GM06990 (cell line): Measurements from ENCODE around the gene DIAPH3.

Experiments used
- DNase-seq: peaks from one replicate; pipeline ENCODE4 v3.0.0-alpha.2; 2011; ENCODE audit not compliant: insufficient read length; ENCODE audit errors: extremely low read depth
- H3K27me3 ChIP-seq: replicated peaks from 2 replicates; pipeline ENCODE4 v1.6.0; 2011; ENCODE audit warnings: low read length; ENCODE audit not compliant: control insufficient read depth, insufficient read depth
- H3K36me3 ChIP-seq: 2 replicates; pipeline ENCODE4 v1.5.1; 2011; ENCODE audit warnings: low read length; ENCODE audit not compliant: control insufficient read depth, insufficient read depth
- H3K4me3 ChIP-seq: replicated peaks from 2 replicates; pipeline ENCODE4 v1.5.1; 2011; ENCODE audit warnings: low read depth, mild to moderate bottlenecking, control low read depth, low read length
- TF ChIP-seq, protein P1 (sequence below): IDR thresholded peaks from 2 replicates; pipeline ENCODE4 v1.5.1; 2011; ENCODE audit warnings: low read length, control low read depth, mild to moderate bottlenecking, inconsistent platforms; ENCODE audit not compliant: insufficient read depth, poor library complexity, severe bottlenecking

DIAPH3 gene

DNA sequence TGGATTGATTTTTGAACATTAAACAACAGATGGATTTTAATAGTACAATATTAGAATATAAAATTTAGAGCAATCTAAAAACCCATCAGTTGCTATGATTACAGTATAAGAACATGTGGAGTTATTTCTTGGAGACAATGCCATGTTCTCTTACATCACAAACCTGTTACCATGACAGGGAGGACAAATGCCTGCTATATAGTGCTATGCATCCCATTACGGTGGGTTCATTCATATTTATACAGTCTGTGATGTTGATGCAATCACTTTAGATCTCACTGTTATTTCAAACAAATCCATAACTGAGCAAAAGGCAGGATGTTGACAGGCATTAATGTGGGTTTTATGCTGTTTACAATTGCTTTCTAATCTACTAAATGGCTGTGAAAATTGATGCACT, 467.5 kb downstream of the DIAPH3 start:
- TF ChIP-seq, protein P1, sequence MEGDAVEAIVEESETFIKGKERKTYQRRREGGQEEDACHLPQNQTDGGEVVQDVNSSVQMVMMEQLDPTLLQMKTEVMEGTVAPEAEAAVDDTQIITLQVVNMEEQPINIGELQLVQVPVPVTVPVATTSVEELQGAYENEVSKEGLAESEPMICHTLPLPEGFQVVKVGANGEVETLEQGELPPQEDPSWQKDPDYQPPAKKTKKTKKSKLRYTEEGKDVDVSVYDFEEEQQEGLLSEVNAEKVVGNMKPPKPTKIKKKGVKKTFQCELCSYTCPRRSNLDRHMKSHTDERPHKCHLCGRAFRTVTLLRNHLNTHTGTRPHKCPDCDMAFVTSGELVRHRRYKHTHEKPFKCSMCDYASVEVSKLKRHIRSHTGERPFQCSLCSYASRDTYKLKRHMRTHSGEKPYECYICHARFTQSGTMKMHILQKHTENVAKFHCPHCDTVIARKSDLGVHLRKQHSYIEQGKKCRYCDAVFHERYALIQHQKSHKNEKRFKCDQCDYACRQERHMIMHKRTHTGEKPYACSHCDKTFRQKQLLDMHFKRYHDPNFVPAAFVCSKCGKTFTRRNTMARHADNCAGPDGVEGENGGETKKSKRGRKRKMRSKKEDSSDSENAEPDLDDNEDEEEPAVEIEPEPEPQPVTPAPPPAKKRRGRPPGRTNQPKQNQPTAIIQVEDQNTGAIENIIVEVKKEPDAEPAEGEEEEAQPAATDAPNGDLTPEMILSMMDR, result no peak
- Histone ChIP-seq H3K27me3 (no peaks in the 10 kb centered on the region), H3K36me3 (no peaks in the 10 kb centered on the region), H3K4me3 (no peak overlapping the region)
- no peak for DNase-seq

DNA sequence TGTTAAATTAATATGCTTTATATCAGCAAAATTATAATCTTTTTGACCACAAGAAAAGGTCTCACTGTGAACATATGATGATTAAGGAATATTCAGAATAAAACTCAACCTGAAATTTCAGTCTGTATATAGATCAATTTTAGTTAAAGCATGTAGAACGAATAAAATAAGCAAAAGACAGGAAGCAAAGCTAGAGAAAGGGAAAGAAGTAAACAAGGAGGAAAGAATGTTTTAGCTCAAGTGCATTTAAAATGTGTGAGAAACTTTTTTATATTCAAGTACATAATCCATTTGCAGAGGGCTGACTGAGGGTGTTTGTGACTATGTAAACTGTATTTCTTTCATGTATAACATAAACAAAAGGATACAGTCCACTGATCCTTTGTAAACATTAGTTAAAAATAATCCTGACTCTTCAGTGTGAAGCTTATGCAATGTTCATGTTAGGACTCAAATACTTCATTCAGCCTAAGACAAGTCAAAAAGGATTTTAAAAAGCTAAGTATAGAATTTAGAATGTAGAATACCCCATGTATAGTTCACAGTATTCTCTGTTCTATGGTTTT, 472.1 kb downstream of the DIAPH3 start:
- DNase-seq, result no peak
- TF ChIP-seq, protein P1, result no peak
- Histone ChIP-seq H3K4me3 (no peak overlapping the region), H3K27me3 (no peaks in the 10 kb centered on the region), H3K36me3 (no peaks in the 10 kb centered on the region)

DNA sequence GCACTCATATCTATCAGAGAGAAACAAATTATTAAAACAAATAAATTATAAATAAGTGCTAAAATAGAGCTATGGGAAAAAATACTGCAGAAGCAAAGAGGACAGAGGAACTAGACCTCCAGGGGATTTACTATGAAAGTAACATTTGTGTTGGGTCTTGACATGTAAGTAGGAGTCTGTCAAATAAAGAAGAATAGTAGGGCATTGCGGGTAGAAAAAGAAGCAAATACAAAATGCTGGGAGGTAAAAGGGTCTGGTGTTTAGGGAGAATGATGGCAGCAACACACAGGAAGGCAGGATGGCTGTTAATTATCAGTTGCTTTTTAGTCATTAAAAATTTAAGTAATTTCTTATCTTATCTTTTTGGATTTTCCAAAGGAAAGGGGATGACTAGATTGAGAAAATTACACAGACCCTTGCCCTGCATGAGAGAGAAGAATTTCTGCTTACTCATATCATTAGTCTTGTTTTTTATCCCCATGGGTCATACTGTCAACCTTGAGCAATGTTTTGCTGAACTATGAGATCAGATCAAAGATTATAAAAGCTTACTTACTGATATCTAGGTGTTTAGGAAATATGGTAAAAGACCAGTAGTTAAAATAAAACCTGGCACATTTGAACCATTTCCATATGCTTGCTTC, 472.7 kb downstream of the DIAPH3 start:
- Histone ChIP-seq H3K4me3 (no peak overlapping the region), H3K27me3 (no peaks in the 10 kb centered on the region), H3K36me3 (no peaks in the 10 kb centered on the region)
- no peak for DNase-seq
- TF ChIP-seq, protein P1, result no peak

DNA sequence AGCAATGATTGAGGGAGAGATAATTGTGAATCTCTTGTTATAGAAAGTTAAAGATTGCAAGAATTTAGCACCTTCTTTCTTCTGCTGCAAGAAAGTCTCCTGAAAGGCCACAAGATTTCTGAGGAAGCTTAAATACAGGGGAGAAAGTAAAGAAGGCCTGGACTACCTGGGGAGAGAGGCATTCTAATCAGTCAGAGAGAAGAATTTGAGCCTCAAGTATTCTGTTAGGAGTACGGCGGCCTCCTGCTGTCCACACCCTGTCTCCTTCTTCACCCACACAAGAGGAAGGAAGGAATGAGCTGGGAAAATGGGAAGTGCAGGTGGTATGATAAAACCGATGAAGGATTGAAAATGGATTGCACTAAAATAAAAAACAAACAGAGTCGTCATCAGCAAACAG, 474.7 kb downstream of the DIAPH3 start:
- TF ChIP-seq, protein P1, result no peak
- no peak overlapping the region for H3K4me3 ChIP-seq
- no peak for DNase-seq
- no peaks in the 10 kb centered on the region for H3K27me3 ChIP-seq
- H3K36me3 ChIP-seq, result no peaks in the 10 kb centered on the region

DNA sequence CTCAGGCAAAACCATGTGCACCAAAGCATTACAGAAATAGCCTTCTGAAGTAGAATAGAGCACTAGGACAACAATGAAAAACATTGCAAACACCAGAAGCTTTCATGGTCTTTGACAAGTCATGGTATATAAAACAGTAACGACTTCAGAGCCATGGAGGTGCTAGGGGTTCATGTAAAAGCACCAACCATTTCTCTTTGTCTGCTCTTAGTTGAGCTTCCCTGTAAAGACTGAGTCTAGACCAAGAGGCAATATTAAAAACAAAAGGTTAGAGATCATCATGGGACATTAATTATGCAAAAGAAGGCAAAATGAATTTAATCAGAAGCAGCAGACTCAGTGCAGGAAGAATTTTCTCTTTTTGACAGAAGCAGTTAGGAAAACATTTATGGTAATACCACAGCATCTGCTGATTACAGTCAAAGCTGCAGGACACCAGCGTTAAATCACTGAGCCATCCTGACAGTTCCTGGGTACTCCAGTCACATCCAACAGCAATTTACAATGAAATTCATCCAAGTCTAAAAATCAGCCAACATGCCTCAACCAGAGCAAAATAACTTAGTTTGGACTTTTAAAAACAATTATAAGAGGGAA, 476.8 kb downstream of the DIAPH3 start:
- Histone ChIP-seq H3K27me3 (no peaks in the 10 kb centered on the region), H3K36me3 (no peaks in the 10 kb centered on the region), H3K4me3 (no peak overlapping the region)
- TF ChIP-seq, protein P1, result no peak
- no peak for DNase-seq

GRCh38 chr13:59684105-59684504, 479.6 kb downstream of the DIAPH3 start:
- no peak for DNase-seq
- H3K36me3 ChIP-seq, result no peaks in the 10 kb centered on the region
- no peak overlapping the region for H3K4me3 ChIP-seq
- TF ChIP-seq, protein P1, result no peak
- H3K27me3 ChIP-seq, result no peaks in the 10 kb centered on the region
